Transverse colon (tissue), 4 donors: ENCODE measurements around the gene BCAS4. TPM values are rescaled to one million over a fixed set of nuclear protein-coding genes. Genes with fewer than 3 reads are reported as not detected.
"Not testable (repeated sequence)": the region's sequence is repeated elsewhere in the genome, so short reads cannot be mapped to it uniquely, and the experiment has no call there.

Experiments
- DNase-seq: peaks from one replicate; pipeline ENCODE4 v3.0.0-alpha.2; 2019
- H3K27ac ChIP-seq, 4 donors: fragments of 200-600 bp; sonication (generic); 2 replicates each; pipeline ENCODE4 v1.5.1; 2016 to 2018; ENCODE audit warnings: inconsistent platforms in 4 of 4
- H3K27me3 ChIP-seq: fragments of 200-600 bp; sonication (generic); 2 replicates; pipeline ENCODE4 v1.5.1; 2017; ENCODE audit warnings: inconsistent platforms
- H3K36me3 ChIP-seq, 4 donors: fragments of 200-600 bp; sonication (generic); 2 replicates each; pipeline ENCODE4 v1.5.1; 2017 to 2019; ENCODE audit warnings: inconsistent platforms in 4 of 4
- H3K4me1 ChIP-seq, 4 donors: fragments of 200-600 bp; sonication (generic); 2 replicates each; pipeline ENCODE4 v1.5.1; 2017 to 2020; ENCODE audit warnings: inconsistent platforms in 4 of 4
- H3K4me3 ChIP-seq, 4 donors: fragments of 200-600 bp; sonication (generic); 1 replicate in 1 of 4; 2 replicates in 3 of 4; pipeline versions ENCODE4 v1.5.1 to v1.6.1; 2017 to 2019; ENCODE audit warnings: inconsistent platforms in 4 of 4
- H3K9me3 ChIP-seq, 2 donors: fragments of 200-600 bp; sonication (generic); 2 replicates each; pipeline ENCODE4 v1.5.1; 2017 to 2019; ENCODE audit warnings: inconsistent platforms in 2 of 2
- EP300 ChIP-seq: sonication (generic); formaldehyde crosslinking; IDR thresholded peaks from one replicate; pipeline ENCODE4 v1.6.1; 2017; ENCODE audit warnings: antibody characterized with exemption, low read depth
- POLR2A ChIP-seq: fragments of 450-650 bp; IDR thresholded peaks from one replicate; pipeline ENCODE4 v1.6.1; 2016; ENCODE audit warnings: antibody characterized with exemption, mild to moderate bottlenecking, moderate library complexity
- POLR2AphosphoS5 ChIP-seq, 3 donors: sonication (generic); formaldehyde crosslinking; IDR thresholded peaks; one replicate each; pipeline ENCODE4 v1.6.1; 2016; ENCODE audit warnings: antibody characterized with exemption in 3 of 3
- whole genome bisulfite sequencing, 2 donors: methylation state at CpG; one replicate each; pipeline ENCODE4 v1.1.5; 2018; ENCODE audit warnings: low coverage in 1 of 2; 5-methylcytosine and 5-hydroxymethylcytosine counted together
- in situ Hi-C, 4 donors: fragments of 200-750 bp; cut with MboI; loops; one replicate each; pipeline versions ENCODE4 v1.15.0 to v1.15.1; 2017; ENCODE audit warnings: low sequenced_read_pairs in 3 of 4, low pct_ligation_motif_present in 1 of 4, low pct_unique_long_range_greater_than_20kb in 1 of 4
- intact Hi-C: fragments of 100-400 bp; cut with DNase I; formaldehyde crosslinking; loops from one replicate; pipeline ENCODE4 v1.15.1; 2023; ENCODE audit warnings: low total_unique reads
- total RNA-seq, 4 donors: library from RNA; depleted of rRNA; stranded (reverse); fragments of >200 nt; gene quantifications; one replicate each; pipeline ENCODE4 v1.1.0, GENCODE V29; 2016
- TF ChIP-seq, protein P1 (sequence below), 5 experiments: fragments of 200-600 bp in 3 of 5; fragments of 450-650 bp in 2 of 5; sonication (generic) in 3 of 5; IDR thresholded peaks; 1 replicate in 2 of 5; 2 replicates in 3 of 5; pipeline ENCODE4 v1.5.1; 2016 to 2017; ENCODE audit warnings: antibody characterized with exemption in 5 of 5, inconsistent platforms in 3 of 5, mild to moderate bottlenecking in 2 of 5, moderate library complexity in 1 of 5

Gene BCAS4
- total RNA-seq, 4 donors from 2014 or later = 3.3 to 16.5 (median 4.0) TPM; not detected in 1

DNA sequence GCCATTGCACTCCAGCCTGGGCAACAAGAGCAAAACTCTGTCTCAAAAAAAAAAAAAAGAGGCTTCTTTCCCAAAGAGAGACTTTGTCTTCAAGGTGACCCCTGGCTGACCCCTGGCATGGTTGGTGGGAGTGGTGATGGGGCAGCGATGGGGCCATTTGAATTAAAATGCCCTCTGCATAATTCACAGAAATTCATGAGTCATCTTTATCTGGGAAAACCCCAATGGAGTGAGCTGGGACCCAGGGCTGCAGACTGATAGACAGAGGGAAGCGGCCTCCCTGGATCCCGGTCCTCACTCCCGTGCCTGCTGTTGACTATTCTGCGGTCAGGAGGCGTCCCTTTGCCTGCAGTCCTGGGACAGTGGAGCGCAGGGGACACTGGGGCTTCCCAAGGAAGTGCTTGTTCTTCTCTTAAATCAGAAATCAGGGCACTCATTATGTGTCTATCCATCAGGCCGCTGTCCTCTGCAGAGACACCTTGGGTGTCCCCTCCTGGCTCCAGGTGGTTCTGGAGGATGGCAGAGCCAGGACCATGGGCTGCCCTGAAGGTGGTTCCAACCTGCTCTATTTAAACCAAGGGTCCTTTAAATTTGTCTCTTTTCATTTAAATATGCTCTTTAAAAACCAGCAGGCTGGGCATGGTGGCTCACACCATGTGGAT is 23.3 kb upstream of the BCAS4 start:
- intact Hi-C loops, DNase-seq, H3K9me3 ChIP-seq, H3K27me3 ChIP-seq, H3K4me3 ChIP-seq, H3K4me1 ChIP-seq, H3K36me3 ChIP-seq, H3K27ac ChIP-seq, in situ Hi-C loops: not testable (repeated sequence)
- 60 to 87% methylated on average over 1 to 3 of the region's 8 CpGs for WGBS, 2 donors

DNA sequence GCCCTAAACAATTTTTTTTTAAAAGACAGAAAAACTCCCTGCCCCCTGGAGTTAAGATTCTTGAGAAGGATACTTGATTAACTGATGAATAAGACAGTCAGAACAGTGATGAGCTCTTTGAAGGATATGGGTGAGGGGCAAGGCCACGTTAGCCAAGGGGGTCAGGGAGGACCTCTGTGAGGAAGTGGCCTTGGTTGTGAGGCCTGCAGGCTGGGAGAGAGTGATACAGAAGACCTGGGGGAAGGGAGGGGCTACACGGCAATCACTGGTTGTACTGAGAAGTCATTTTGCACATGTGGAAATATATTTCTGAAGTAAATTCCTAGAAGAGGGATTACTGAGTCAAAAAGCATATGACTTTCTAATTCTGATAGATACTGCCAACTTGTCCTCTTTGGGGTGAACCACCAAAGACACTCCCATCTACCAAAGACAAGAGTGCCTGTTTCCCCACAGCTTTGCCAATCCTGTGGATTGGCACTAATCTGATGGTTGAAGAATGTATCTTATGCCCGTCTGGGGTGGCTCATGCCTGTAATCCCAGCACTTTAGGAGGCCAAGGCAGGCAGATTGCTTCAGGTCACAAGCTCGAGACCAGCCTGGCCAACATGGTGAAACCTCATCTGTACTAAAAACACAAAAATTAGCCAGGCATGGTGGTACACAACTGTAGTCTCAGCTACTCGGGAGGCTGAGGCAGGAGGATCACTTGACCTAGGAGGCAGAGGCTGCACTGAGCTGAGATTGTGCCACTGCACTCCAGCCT is 22.3 kb upstream of the BCAS4 start:
- TF ChIP-seq EP300 = no peak
- TF ChIP-seq POLR2A = no peak
- TF ChIP-seq, protein P1, sequence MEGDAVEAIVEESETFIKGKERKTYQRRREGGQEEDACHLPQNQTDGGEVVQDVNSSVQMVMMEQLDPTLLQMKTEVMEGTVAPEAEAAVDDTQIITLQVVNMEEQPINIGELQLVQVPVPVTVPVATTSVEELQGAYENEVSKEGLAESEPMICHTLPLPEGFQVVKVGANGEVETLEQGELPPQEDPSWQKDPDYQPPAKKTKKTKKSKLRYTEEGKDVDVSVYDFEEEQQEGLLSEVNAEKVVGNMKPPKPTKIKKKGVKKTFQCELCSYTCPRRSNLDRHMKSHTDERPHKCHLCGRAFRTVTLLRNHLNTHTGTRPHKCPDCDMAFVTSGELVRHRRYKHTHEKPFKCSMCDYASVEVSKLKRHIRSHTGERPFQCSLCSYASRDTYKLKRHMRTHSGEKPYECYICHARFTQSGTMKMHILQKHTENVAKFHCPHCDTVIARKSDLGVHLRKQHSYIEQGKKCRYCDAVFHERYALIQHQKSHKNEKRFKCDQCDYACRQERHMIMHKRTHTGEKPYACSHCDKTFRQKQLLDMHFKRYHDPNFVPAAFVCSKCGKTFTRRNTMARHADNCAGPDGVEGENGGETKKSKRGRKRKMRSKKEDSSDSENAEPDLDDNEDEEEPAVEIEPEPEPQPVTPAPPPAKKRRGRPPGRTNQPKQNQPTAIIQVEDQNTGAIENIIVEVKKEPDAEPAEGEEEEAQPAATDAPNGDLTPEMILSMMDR (IDR thresholded peaks at IDR 0.05) = no peak
- TF ChIP-seq POLR2AphosphoS5 (IDR thresholded peaks at IDR 0.05) = no peak
- Histone ChIP-seq H3K27me3 (no peaks in the 10 kb centered on the region), H3K27ac (no peak overlapping the region), H3K9me3 (no peaks in the 10 kb centered on the region), H3K36me3 (no peaks in the 10 kb centered on the region), H3K4me3 (no peak overlapping the region), H3K4me1 (no peaks in the 10 kb centered on the region)
- DNase-seq = no peak
- in situ Hi-C loops (no loop called here), intact Hi-C loops (no loop called here)
- WGBS, 2 donors = 45 to 77% methylated on average over 2 to 5 of the region's 5 CpGs

DNA sequence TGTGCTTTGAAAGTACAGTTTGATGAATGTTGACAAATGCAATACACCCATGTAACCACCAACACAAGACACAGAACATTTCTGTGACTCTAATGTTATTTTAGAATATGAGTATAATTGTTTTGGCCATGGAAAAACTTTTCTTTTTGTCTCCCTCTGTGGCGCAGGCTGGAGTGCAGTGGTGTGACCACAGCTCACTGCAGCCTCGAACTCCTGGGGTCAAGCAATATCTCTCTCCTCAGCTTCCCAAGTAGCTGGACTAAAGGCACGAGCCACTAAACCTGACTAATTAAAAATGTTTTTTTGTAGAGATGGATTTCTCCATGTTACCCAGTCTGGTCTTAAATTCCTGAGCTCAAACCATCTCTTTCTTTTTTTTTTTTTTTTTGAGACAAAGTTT is 20.3 kb upstream of the BCAS4 start:
- intact Hi-C loops = no loop called here
- Histone ChIP-seq H3K36me3 (no peaks in the 10 kb centered on the region), H3K4me3 (no peak overlapping the region), H3K27me3 (peaks cover 2% of the 10 kb centered on the region), H3K27ac (no peak overlapping the region), H3K9me3 (no peaks in the 10 kb centered on the region), H3K4me1 (no peaks in the 10 kb centered on the region)
- WGBS, 2 donors = 78 to 84% methylated on average over 2 to 3 of the region's 3 CpGs
- in situ Hi-C loops = no loop called here
- TF ChIP-seq, protein P1 (IDR thresholded peaks at IDR 0.05) = no peak
- TF ChIP-seq EP300 (no peak), POLR2AphosphoS5 (IDR thresholded peaks at IDR 0.05) (no peak), POLR2A (no peak)
- no peak for DNase-seq

DNA sequence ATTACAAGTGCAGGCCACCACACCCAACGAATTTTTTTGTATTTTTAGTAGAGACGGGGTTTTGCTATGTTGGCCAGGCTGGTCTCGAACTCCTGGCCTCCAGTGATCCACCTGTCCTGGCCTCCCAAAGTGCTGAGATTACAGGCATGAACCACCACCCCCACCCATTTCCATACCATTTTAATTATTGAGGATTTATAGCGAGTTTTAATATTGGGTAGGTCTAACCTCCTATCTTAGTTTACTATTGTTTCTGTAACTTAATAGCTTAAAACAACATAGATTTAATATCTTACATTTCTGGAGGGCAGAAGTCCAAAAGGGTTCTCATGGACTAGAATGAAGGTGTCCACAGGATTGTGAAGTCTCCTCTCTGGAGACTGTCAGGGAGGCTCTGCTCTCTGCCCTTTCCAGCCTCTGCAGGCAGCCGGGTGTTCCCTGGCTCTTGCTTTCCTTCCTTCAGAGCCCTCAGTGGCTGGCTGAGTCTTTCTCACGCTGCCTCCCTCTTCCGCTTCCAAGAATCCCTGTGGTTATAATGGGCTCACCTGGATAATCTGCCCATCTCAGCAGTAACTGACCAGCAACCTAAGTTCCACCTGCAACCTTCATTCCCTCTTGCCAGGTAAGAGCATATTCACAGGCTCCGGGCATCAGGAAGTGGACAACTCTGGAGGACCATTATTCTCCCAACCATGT is 18.6 kb upstream of the BCAS4 start:
- Histone ChIP-seq H3K27me3 (peaks cover 2% of the 10 kb centered on the region), H3K4me1 (no peaks in the 10 kb centered on the region), H3K27ac (no peak overlapping the region), H3K4me3 (no peak overlapping the region), H3K9me3 (no peaks in the 10 kb centered on the region), H3K36me3 (no peaks in the 10 kb centered on the region)
- in situ Hi-C loops = no loop called here
- DNase-seq = no peak
- 61 to 69% methylated on average over 4 to 8 of the region's 8 CpGs for WGBS, 2 donors
- intact Hi-C loops = no loop called here
- no peak for TF ChIP-seq POLR2AphosphoS5 (IDR thresholded peaks at IDR 0.05)
- TF ChIP-seq EP300 = no peak
- TF ChIP-seq, protein P1 (IDR thresholded peaks at IDR 0.05) = no peak
- no peak for TF ChIP-seq POLR2A
